Measurements from ENCODE around the gene SERPINA1. TPM values are rescaled to one million over a fixed set of nuclear protein-coding genes. Genes with fewer than 3 reads are reported as not detected.
"Not testable (repeated sequence)": the region's sequence is repeated elsewhere in the genome, so short reads cannot be mapped to it uniquely, and the experiment has no call there.

Gene SERPINA1
- total RNA-seq, 4 donors from 2014 or later = 10.5 to 25.4 (median 18.9) TPM

- intact Hi-C loops (cut with DNase I) = no loop called here
- Histone ChIP-seq H3K36me3 (no peaks in the 10 kb centered on the region), H3K4me1 (no peaks in the 10 kb centered on the region), H3K27ac (no peak overlapping the region), H3K27me3 (no peaks in the 10 kb centered on the region), H3K4me3 (replicated peaks in 1 of 3) (no peak overlapping the region), H3K9me3 (no peaks in the 10 kb centered on the region)
- WGBS, 2 donors = 84 to 90% methylated on average over 5 of the region's 5 CpGs
- DNase-seq = no peak
- no peak for TF ChIP-seq POLR2A (IDR thresholded peaks at IDR 0.05)
- no peak for TF ChIP-seq CTCF (IDR thresholded peaks at IDR 0.05)
These were observed 31.9 kb downstream of the SERPINA1 start for GRCh38 chr14:94356379-94357056.

- H3K9me3 ChIP-seq = no peaks in the 10 kb centered on the region
- no peak overlapping the region for H3K27ac ChIP-seq
- TF ChIP-seq CTCF (IDR thresholded peaks at IDR 0.05) = peak in 5 of 6 experiments; percentile 21 to 61 (median 52)
- TF ChIP-seq POLR2A (IDR thresholded peaks at IDR 0.05) = no peak
- 16 to 22% methylated on average over 8 to 14 of the region's 15 CpGs for WGBS, 2 donors
- intact Hi-C loops (cut with DNase I) = no loop called here
- DNase-seq = peak; percentile 56 to 57
- no peaks in the 10 kb centered on the region for H3K4me1 ChIP-seq
- no peaks in the 10 kb centered on the region for H3K36me3 ChIP-seq
- no peak overlapping the region for H3K4me3 ChIP-seq (replicated peaks in 1 of 3)
- no peaks in the 10 kb centered on the region for H3K27me3 ChIP-seq
These were observed 33.1 kb downstream of the SERPINA1 start for GRCh38 chr14:94355191-94355794.

- DNase-seq = no peak
- Histone ChIP-seq H3K27me3 (no peaks in the 10 kb centered on the region), H3K36me3 (no peaks in the 10 kb centered on the region), H3K27ac (no peak overlapping the region), H3K4me3 (replicated peaks in 1 of 3) (no peak overlapping the region), H3K4me1 (no peaks in the 10 kb centered on the region), H3K9me3 (no peaks in the 10 kb centered on the region)
- 96 to 100% methylated on average over 3 of the region's 3 CpGs for WGBS, 2 donors
- TF ChIP-seq CTCF (IDR thresholded peaks at IDR 0.05) (no peak), POLR2A (IDR thresholded peaks at IDR 0.05) (no peak)
- intact Hi-C loops (cut with DNase I) = loop anchor here (5.0 kb wide), 1 partner anchor 133 kb away; no protein-coding TSS in a partner anchor
These were observed 33.7 kb downstream of the SERPINA1 start for GRCh38 chr14:94354638-94355185.

- intact Hi-C loops (cut with DNase I) = loop anchor here (5.0 kb wide), 1 partner anchor 133 kb away; no protein-coding TSS in a partner anchor
- 94 to 96% methylated on average over 8 of the region's 8 CpGs for WGBS, 2 donors
- H3K27ac ChIP-seq; H3K36me3 ChIP-seq; H3K9me3 ChIP-seq; H3K4me1 ChIP-seq; DNase-seq; H3K4me3 ChIP-seq (replicated peaks in 1 of 3); H3K27me3 ChIP-seq: not testable (repeated sequence)
These were observed 34.2 kb downstream of the SERPINA1 start for GRCh38 chr14:94354190-94354589.

GRCh38 chr14:94349276-94349675, 39.1 kb downstream of the SERPINA1 start:
- TF ChIP-seq POLR2A (IDR thresholded peaks at IDR 0.05) (no peak), CTCF (IDR thresholded peaks at IDR 0.05) (no peak)
- 79 to 85% methylated on average over 7 of the region's 7 CpGs for WGBS, 2 donors
- Histone ChIP-seq H3K4me1 (no peaks in the 10 kb centered on the region), H3K4me3 (replicated peaks in 1 of 3) (no peak overlapping the region), H3K9me3 (no peaks in the 10 kb centered on the region), H3K27me3 (no peaks in the 10 kb centered on the region), H3K27ac (no peak overlapping the region), H3K36me3 (no peaks in the 10 kb centered on the region)
- no peak for DNase-seq
- intact Hi-C loops (cut with DNase I) = no loop called here
